Chondrocyte (in vitro differentiated cells): ENCODE measurements around the gene CNTRL. TPM values are rescaled to one million over a fixed set of nuclear protein-coding genes. Genes with fewer than 3 reads are reported as not detected.

Experiments
- DNase-seq: peaks from one replicate; pipeline ENCODE4 v3.0.0; 2021; ENCODE audit warnings: mixed read lengths, low spot score
- H3K27ac Mint-ChIP-seq: one replicate; pipeline ENCODE4 v1.8.0; 2021; ENCODE audit warnings: mild to moderate bottlenecking, moderate library complexity, mixed read lengths; ENCODE audit not compliant: unreplicated experiment
- H3K27me3 Mint-ChIP-seq: 2 replicates; pipeline ENCODE4 v1.8.0; 2021; ENCODE audit warnings: low read depth, mixed read lengths
- H3K36me3 Mint-ChIP-seq: 2 replicates; pipeline ENCODE4 v1.8.0; 2021; ENCODE audit warnings: low read depth, mixed read lengths
- H3K4me1 Mint-ChIP-seq: 2 replicates; pipeline ENCODE4 v1.8.0; 2021; ENCODE audit warnings: low read depth, mild to moderate bottlenecking, mixed read lengths
- H3K4me3 Mint-ChIP-seq: one replicate; pipeline ENCODE4 v1.8.0; 2021; ENCODE audit warnings: mild to moderate bottlenecking, moderate library complexity, mixed read lengths; ENCODE audit not compliant: unreplicated experiment
- H3K9me3 Mint-ChIP-seq: 2 replicates; pipeline ENCODE4 v1.8.0; 2021; ENCODE audit warnings: low read depth, mixed read lengths
- total RNA-seq: library from RNA; stranded (reverse); gene quantifications from 3 replicates; pipeline ENCODE4 v1.2.1, GENCODE V29; 2021
- TF ChIP-seq, protein P1 (sequence below): fragments of 200-600 bp; sonication (generic); IDR thresholded peaks from 2 replicates; pipeline ENCODE4 v1.5.0; 2021; ENCODE audit warnings: antibody characterized with exemption, mild to moderate bottlenecking, moderate library complexity

CNTRL gene
- total RNA-seq, 1 donor from 2014 or later = 4.9 TPM

DNA sequence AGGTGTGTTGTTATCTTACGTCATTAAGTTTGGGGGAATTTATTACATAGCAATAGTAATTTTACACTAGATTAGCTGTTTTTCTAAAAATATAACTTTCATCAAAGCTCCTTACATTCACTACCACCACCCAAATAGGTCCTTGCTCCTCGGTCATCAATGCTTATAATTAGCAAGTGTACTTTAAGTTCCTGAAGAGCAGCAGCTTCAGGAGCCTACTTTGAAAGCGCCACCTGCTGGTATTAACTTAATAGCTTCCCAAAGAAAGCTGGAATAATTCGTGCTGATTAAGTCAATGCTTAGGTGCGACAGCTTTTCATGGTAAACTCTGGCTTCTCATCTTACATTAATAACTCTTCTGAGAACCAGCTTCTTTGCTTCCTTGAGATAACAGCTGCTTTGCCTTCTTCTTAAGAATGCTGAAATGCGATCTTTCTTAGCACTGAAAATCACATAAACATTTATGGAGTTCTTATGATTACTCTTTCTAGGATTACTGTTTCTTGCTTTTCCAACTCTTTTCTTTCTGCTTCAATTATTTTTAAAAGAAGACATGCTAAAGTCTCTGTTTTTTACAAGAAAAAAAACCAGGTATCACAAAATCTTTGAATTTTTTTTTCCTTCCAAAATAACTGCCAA is 14.6 kb upstream of the CNTRL start:
- TF ChIP-seq, protein P1, sequence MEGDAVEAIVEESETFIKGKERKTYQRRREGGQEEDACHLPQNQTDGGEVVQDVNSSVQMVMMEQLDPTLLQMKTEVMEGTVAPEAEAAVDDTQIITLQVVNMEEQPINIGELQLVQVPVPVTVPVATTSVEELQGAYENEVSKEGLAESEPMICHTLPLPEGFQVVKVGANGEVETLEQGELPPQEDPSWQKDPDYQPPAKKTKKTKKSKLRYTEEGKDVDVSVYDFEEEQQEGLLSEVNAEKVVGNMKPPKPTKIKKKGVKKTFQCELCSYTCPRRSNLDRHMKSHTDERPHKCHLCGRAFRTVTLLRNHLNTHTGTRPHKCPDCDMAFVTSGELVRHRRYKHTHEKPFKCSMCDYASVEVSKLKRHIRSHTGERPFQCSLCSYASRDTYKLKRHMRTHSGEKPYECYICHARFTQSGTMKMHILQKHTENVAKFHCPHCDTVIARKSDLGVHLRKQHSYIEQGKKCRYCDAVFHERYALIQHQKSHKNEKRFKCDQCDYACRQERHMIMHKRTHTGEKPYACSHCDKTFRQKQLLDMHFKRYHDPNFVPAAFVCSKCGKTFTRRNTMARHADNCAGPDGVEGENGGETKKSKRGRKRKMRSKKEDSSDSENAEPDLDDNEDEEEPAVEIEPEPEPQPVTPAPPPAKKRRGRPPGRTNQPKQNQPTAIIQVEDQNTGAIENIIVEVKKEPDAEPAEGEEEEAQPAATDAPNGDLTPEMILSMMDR = peak; percentile 94
- Mint-ChIP-seq H3K9me3 (peaks cover 7% of the 10 kb centered on the region), H3K27ac (no peak overlapping the region), H3K36me3 (peaks cover 3% of the 10 kb centered on the region), H3K4me3 (no peak overlapping the region), H3K27me3 (no peaks in the 10 kb centered on the region), H3K4me1 (peaks cover 6% of the 10 kb centered on the region)
- DNase-seq = no peak

DNA sequence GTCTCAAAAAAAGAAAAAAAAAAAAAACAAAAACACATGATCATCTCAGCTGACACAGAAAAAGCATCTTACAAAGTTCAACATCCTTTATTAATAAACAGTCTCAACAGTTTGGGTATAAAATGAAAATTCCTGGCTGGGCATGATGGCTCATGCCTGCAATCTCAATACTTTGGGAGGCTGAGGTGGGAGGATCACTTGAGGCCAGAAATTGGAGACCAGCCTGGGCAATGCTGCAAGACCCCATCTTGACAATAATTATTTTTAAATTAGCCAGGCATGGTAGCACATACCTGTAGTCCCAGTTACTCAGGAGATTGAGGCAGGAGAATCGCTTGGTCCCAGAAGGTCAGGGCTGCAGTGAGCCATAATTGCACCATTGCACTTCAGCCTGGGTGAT is 7.9 kb upstream of the CNTRL start:
- Mint-ChIP-seq H3K27me3 (no peaks in the 10 kb centered on the region), H3K27ac (no peak overlapping the region), H3K4me3 (no peak overlapping the region), H3K4me1 (no peaks in the 10 kb centered on the region), H3K9me3 (peaks cover 15% of the 10 kb centered on the region), H3K36me3 (peaks cover 3% of the 10 kb centered on the region)
- TF ChIP-seq, protein P1 = no peak
- no peak for DNase-seq

DNA sequence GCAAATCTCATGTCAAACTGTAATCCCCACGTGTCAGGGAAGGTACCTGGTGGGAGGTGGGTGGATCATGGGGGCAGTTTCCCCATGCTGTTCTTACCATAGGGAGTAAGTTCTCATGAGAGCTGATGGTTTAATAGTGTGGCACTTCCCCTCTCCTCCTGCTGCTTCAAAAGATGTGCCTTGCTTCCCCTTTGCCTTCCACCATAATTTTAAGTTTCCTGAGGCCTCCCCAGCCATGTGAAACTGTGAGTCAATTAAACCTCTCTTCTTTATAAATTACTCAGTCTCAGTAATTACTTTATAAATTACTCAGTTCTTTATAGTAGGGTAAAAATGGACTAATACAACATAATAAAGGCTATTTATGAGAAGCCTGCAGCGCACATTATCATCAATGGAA is 7.1 kb upstream of the CNTRL start:
- H3K36me3 Mint-ChIP-seq = peaks cover 3% of the 10 kb centered on the region
- H3K4me1 Mint-ChIP-seq = no peaks in the 10 kb centered on the region
- TF ChIP-seq, protein P1 = no peak
- no peaks in the 10 kb centered on the region for H3K27me3 Mint-ChIP-seq
- no peak overlapping the region for H3K27ac Mint-ChIP-seq
- H3K4me3 Mint-ChIP-seq = no peak overlapping the region
- H3K9me3 Mint-ChIP-seq = peaks cover 15% of the 10 kb centered on the region
- DNase-seq = no peak

DNA sequence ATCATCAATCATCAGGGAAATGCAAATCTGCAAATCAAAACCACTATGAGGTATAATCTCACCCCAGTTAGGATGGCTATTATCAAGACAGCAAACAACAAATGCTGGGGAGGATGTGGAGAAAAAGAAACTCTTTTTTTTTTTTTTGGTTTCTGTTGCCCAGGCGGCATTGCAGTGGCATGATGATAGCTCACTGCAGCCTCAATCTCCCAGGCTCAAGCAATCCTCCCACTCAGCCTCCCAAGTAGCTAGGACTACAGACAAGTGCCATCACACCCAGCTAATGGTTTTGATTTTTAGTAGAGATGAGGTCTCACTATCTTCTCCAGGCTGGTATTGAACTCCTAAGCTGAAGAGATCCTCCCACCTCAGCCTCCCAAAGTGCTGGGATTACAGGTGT is 5.4 kb upstream of the CNTRL start:
- TF ChIP-seq, protein P1 = no peak
- Mint-ChIP-seq H3K27ac (no peak overlapping the region), H3K4me1 (peaks cover 15% of the 10 kb centered on the region), H3K9me3 (peaks cover 15% of the 10 kb centered on the region), H3K27me3 (no peaks in the 10 kb centered on the region), H3K36me3 (peaks cover 3% of the 10 kb centered on the region), H3K4me3 (no peak overlapping the region)
- no peak for DNase-seq

DNA sequence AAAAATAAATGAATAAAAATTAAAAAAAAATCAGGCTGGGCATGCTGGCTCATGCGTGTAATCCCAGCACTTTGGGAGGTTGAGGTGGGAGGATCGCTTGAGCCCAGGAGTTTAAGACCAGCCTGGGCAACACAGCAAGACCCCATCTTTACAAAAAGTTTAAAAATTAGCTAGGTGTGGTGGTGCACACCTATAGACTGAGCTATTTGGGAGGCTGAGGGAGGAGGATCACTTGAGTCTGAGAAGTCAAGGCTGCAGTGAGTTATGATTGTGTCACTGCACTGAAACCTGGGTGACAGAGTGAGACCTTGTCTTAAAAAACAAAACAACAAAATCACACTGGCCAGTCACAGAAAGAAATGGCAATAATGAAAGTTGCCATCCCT is 3.4 kb upstream of the CNTRL start:
- TF ChIP-seq, protein P1 = no peak
- Mint-ChIP-seq H3K27me3 (no peaks in the 10 kb centered on the region), H3K27ac (no peak overlapping the region), H3K36me3 (peaks cover 3% of the 10 kb centered on the region), H3K4me1 (peaks cover 23% of the 10 kb centered on the region), H3K9me3 (peaks cover 15% of the 10 kb centered on the region), H3K4me3 (no peak overlapping the region)
- no peak for DNase-seq
